HepG2 (cell line): ENCODE results near the gene NAGS. TPM values are rescaled to one million over a fixed set of nuclear protein-coding genes. Genes with fewer than 3 reads are reported as not detected.

Experiments
- ASH2L ChIP-seq: fragments of 300-600, 200-600 bp; sonication (generic); IDR thresholded peaks from 2 replicates; pipeline ENCODE4 v1.7.0; 2017; ENCODE audit warnings: low read depth, mild to moderate bottlenecking, moderate library complexity, mixed read lengths, low read length; ENCODE audit not compliant: insufficient read length
- ATF3 ChIP-seq: sonication (generic); formaldehyde crosslinking; IDR thresholded peaks from 2 replicates; pipeline ENCODE4 v1.4.0; 2020; ENCODE audit warnings: missing genetic modification reagents
- ATF7 ChIP-seq, 2 experiments: fragments of 450-650 bp in 1 of 2; sonication (generic) in 1 of 2; formaldehyde crosslinking in 1 of 2; IDR thresholded peaks; 2 replicates each; pipeline versions ENCODE4 v1.4.0 to v1.6.1; 2016 to 2020; ENCODE audit warnings: antibody characterized with exemption in 1 of 2, mild to moderate bottlenecking in 1 of 2, missing genetic modification reagents in 1 of 2
- ATM ChIP-seq: fragments of 450-650 bp; IDR thresholded peaks from 2 replicates; pipeline ENCODE4 v1.7.1; 2017; ENCODE audit warnings: mild to moderate bottlenecking, borderline replicate concordance
- GATAD2A ChIP-seq: IDR thresholded peaks from 2 replicates; pipeline ENCODE4 v1.6.1; 2016
- HMG20B ChIP-seq: conservative IDR thresholded peaks from 2 replicates; pipeline ENCODE4 v1.6.1; 2016; ENCODE audit warnings: missing genetic modification reagents, missing compliant biosample characterization
- HNRNPK ChIP-seq: fragments of 200-400 bp; formaldehyde crosslinking; IDR thresholded peaks from 2 replicates; pipeline ENCODE4 v1.6.1; 2018; ENCODE audit warnings: low read length, low read depth, moderate library complexity, mild to moderate bottlenecking; ENCODE audit not compliant: poor library complexity, severe bottlenecking
- IRF1 ChIP-seq: sonication (generic); formaldehyde crosslinking; IDR thresholded peaks from 2 replicates; pipeline ENCODE4 v1.4.0; 2020; ENCODE audit warnings: low read depth, mild to moderate bottlenecking, missing genetic modification reagents
- IRF9 ChIP-seq: sonication (generic); formaldehyde crosslinking; IDR thresholded peaks from 2 replicates; pipeline ENCODE4 v1.8.0; 2022; ENCODE audit warnings: missing genetic modification reagents, mild to moderate bottlenecking, borderline replicate concordance
- MAFK ChIP-seq, 2 experiments: IDR thresholded peaks in 1 of 2; conservative IDR thresholded peaks in 1 of 2; 2 replicates each; pipeline ENCODE4 v1.6.1; 2011; ENCODE audit warnings: improper control_type of control experiment in 2 of 2, low read length in 2 of 2
- NR0B2 ChIP-seq: sonication (generic); formaldehyde crosslinking; IDR thresholded peaks from 2 replicates; pipeline ENCODE4 v1.4.0; 2020; ENCODE audit warnings: mild to moderate bottlenecking, missing genetic modification reagents
- POGK ChIP-seq: sonication (generic); formaldehyde crosslinking; conservative IDR thresholded peaks from 2 replicates; pipeline ENCODE4 v1.8.0; 2022; ENCODE audit warnings: mild to moderate bottlenecking, moderate library complexity, missing genetic modification reagents
- RAD51 ChIP-seq: fragments of 450-650 bp; IDR thresholded peaks from 2 replicates; pipeline ENCODE4 v1.6.1; 2016; ENCODE audit warnings: borderline replicate concordance
- RARG ChIP-seq: sonication (generic); formaldehyde crosslinking; IDR thresholded peaks from 2 replicates; pipeline ENCODE4 v1.4.0; 2020; ENCODE audit warnings: low read depth, mild to moderate bottlenecking, missing genetic modification reagents
- SNAPC2 ChIP-seq: sonication (generic); formaldehyde crosslinking; IDR thresholded peaks from 2 replicates; pipeline ENCODE4 v1.8.1; 2022; ENCODE audit warnings: mild to moderate bottlenecking, missing genetic modification reagents
- SP4 ChIP-seq: sonication (generic); formaldehyde crosslinking; IDR thresholded peaks from 2 replicates; pipeline ENCODE4 v1.8.1; 2023; ENCODE audit warnings: mild to moderate bottlenecking, missing genetic modification reagents
- SSRP1 ChIP-seq: IDR thresholded peaks from 2 replicates; pipeline ENCODE4 v1.6.1; 2016; ENCODE audit warnings: control low read depth
- ZKSCAN8 ChIP-seq: IDR thresholded peaks from 2 replicates; pipeline ENCODE4 v1.6.1; 2016; ENCODE audit warnings: borderline replicate concordance, missing genetic modification reagents, missing compliant biosample characterization
- ZNF180 ChIP-seq: sonication (generic); formaldehyde crosslinking; IDR thresholded peaks from 2 replicates; pipeline ENCODE4 v1.4.0; 2020; ENCODE audit warnings: low read depth, missing genetic modification reagents, borderline replicate concordance
- ZNF33B ChIP-seq: sonication (generic); formaldehyde crosslinking; IDR thresholded peaks from 2 replicates; pipeline ENCODE4 v1.5.1; 2020; ENCODE audit warnings: mild to moderate bottlenecking, missing genetic modification reagents
- ZNF468 ChIP-seq: sonication (generic); formaldehyde crosslinking; IDR thresholded peaks from 2 replicates; pipeline ENCODE4 v1.8.0; 2022; ENCODE audit warnings: mild to moderate bottlenecking, moderate library complexity, missing genetic modification reagents
- ZSCAN22 ChIP-seq: sonication (generic); formaldehyde crosslinking; IDR thresholded peaks from 2 replicates; pipeline ENCODE4 v1.4.0; 2020; ENCODE audit warnings: mild to moderate bottlenecking, missing genetic modification reagents
- ZUFSP ChIP-seq: sonication (generic); formaldehyde crosslinking; IDR thresholded peaks from 2 replicates; pipeline ENCODE4 v1.9.0; 2021; ENCODE audit warnings: missing genetic modification reagents, mild to moderate bottlenecking, borderline replicate concordance
- polyA plus RNA-seq, 8 experiments: library from polyadenylated mRNA; depleted of rRNA in 3 of 8; stranded (reverse) in 7 of 8; unstranded in 1 of 8; fragments of >200 nt; fragmentation: Illumina TruSeq in 4 of 8; extraction: Trizol in 4 of 8; gene quantifications; 2 replicates each; pipeline versions ENCODE4 v1.2.1 to v1.2.3, GENCODE V29; 2011 to 2016; ENCODE audit warnings: low read depth in 4 of 8, missing spikeins in 1 of 8, mixed read lengths in 1 of 8; ENCODE audit not compliant: insufficient read depth in 1 of 8
- total RNA-seq, 5 experiments: library from RNA; depleted of rRNA; stranded (reverse); fragments of >200 nt; fragmentation: Illumina TruSeq; extraction: Trizol; gene quantifications; 2 replicates each; pipeline ENCODE4 v1.2.3, GENCODE V29; 2016; ENCODE audit warnings: low read depth in 1 of 5

Gene NAGS
- total and polyA plus RNA-seq, 2 of the 13 experiments (the other 11 are each of a cell fraction or from before 2014, with no cell fraction given) = 4.3 to 5.1 TPM

GRCh38 chr17:44014437-44015172, 10.2 kb downstream of the NAGS start, which contains the start of gene TMEM101 (continued):
- TF ChIP-seq GATAD2A (CRISPR knock-in tag) (peak; percentile 91), ZKSCAN8 (peak; percentile 60; the same call in 1 of the 2 replicates), RAD51 (no peak), HNRNPK (no peak), HMG20B (CRISPR knock-in tag) (0 out of 2 replicates have a peak, but pooled peaks have one; percentile 30), POGK (peak; percentile 96), ATF7 (IDR thresholded peaks at IDR 0.05) (no peak), ATF7 (CRISPR knock-in tag; IDR thresholded peaks at IDR 0.05) (peak; percentile 91), SSRP1 (CRISPR knock-in tag) (peak; percentile 89), ASH2L (peak; percentile 95), ZNF468 (CRISPR knock-in tag) (no peak), ZNF33B (peak; percentile 90), RARG (CRISPR knock-in tag) (peak; percentile 92; the same call in 1 of the 2 replicates), IRF1 (CRISPR knock-in tag) (peak; percentile 95), MAFK (conservative IDR thresholded peaks at IDR 0.05 in 1 of 2, IDR thresholded peaks at IDR 0.05 in 1 of 2; ENCODE audit: low read length in 2 of 2) (no peak; a peak in 1 of 4 replicates), ZNF180 (CRISPR knock-in tag) (no peak), ZSCAN22 (peak; percentile 54; the same call in 1 of the 2 replicates), SP4 (CRISPR knock-in tag) (peak; percentile 90), SNAPC2 (CRISPR knock-in tag) (peak; percentile 87; the same call in 1 of the 2 replicates), ZUFSP (CRISPR knock-in tag) (no peak), NR0B2 (peak; percentile 70; the same call in 1 of the 2 replicates), ATM (no peak), IRF9 (CRISPR knock-in tag) (peak; percentile 89), ATF3 (CRISPR knock-in tag) (peak; percentile 37; the same call in 1 of the 2 replicates)
